GM20000 (cell line): ENCODE data around the gene SERTAD2.

ENCODE experiments used
- DNase-seq: peaks from one replicate; pipeline ENCODE4 v3.0.0; 2012; ENCODE audit warnings: low spot score
- CTCF ChIP-seq: IDR thresholded peaks from 2 replicates; pipeline ENCODE4 v1.5.1; 2012; ENCODE audit warnings: mild to moderate bottlenecking, control low read depth; ENCODE audit errors: extremely low read depth, missing control alignments

SERTAD2 gene

GRCh38 chr2:64653109-64654062 lies at the start of gene SERTAD2:
Gene SERTAD2, minus strand, starts transcription at chr2:64653913. Its CDS starts 17,042 bp downstream, at chr2:64636871.
- TF ChIP-seq CTCF, result peak; percentile 35
- DNase-seq, result peak; percentile 99

- peak; percentile 25 for DNase-seq
Observed at GRCh38 chr2:64700133-64700809, 46.6 kb upstream of the SERTAD2 start.

DNA sequence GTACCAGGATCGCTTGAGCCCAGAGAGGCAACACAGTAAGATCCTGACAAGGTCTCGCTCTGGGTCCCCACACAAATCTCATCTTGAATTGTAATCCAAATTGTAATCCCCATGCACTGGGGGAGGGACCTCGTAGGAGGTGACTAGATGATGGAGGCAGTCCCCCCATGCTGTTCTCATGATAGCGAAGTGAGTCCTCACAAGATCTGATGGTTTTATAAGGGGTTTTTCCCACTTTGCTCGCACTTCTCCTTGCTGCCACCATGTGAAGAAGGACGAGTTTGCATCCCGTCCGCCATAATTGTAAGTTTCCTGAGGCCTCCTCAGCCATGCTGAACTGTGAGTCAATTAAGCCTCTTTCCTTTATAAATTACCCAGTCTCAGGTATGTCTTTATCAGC lies 46.0 kb upstream of the SERTAD2 start:
- DNase-seq, result no peak
- no peak for TF ChIP-seq CTCF

More at GRCh38 chr2:64700133-64700809, 46.6 kb upstream of the SERTAD2 start:
- TF ChIP-seq CTCF, result no peak

DNA sequence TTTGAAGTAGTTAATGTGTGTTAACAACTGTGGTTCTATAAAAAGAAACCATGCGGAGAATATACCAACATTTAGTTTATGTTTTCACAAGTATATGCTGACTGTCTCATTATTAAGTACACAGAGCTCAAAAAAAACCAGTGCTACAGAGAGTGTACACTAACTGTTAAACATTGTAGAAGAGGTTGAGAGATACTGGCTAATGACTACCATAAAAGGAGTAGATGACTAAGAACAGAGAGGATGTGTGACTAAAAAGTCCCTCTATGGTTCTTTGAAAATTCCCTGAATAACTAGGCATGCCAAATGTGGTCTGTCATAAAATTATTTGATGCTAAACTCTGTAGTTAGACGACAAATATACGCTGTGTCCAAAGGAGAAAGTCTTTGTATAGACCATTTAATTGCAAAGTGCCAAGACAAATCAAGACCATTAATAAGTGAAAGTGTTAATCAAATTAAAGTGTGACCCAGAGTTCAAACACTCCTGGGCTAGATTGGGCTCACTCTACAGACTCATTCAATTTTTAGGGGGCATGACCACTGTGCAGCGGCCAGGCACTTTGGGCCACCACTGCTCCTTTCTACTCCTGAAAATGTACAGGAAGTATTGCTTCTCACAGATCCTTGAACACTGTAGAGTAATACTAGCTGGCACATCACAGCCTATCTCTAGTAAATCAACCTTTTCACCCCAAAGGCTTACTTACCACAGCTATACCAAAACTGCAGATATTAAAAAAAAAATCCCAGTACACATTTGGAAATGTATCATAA lies 45.1 kb upstream of the SERTAD2 start:
- peak; percentile 64 for DNase-seq
- TF ChIP-seq CTCF, result no peak

- no peak for TF ChIP-seq CTCF
- no peak for DNase-seq
Observed at GRCh38 chr2:64698177-64698643, 44.5 kb upstream of the SERTAD2 start.

GRCh38 chr2:64697297-64698176 lies 43.8 kb upstream of the SERTAD2 start:
- no peak for TF ChIP-seq CTCF
- no peak for DNase-seq
